Osteocyte (in vitro differentiated cells): ENCODE data around the gene RRP1B. TPM values are rescaled to one million over a fixed set of nuclear protein-coding genes. Genes with fewer than 3 reads are reported as not detected.

Experiments
- DNase-seq: peaks from one replicate; pipeline ENCODE4 v3.0.0; 2021; ENCODE audit warnings: mixed read lengths; ENCODE audit not compliant: unreplicated experiment; ENCODE audit errors: extremely low spot score
- H3K27ac Mint-ChIP-seq: one replicate; pipeline ENCODE4 v1.8.0; 2021; ENCODE audit warnings: mild to moderate bottlenecking, mixed read lengths; ENCODE audit not compliant: unreplicated experiment
- H3K27me3 Mint-ChIP-seq: one replicate; pipeline ENCODE4 v1.8.0; 2021; ENCODE audit warnings: mixed read lengths; ENCODE audit not compliant: unreplicated experiment
- H3K36me3 Mint-ChIP-seq: one replicate; pipeline ENCODE4 v1.8.0; 2021; ENCODE audit warnings: mixed read lengths; ENCODE audit not compliant: unreplicated experiment
- H3K4me1 Mint-ChIP-seq: one replicate; pipeline ENCODE4 v1.8.0; 2021; ENCODE audit warnings: mixed read lengths; ENCODE audit not compliant: unreplicated experiment
- H3K4me3 Mint-ChIP-seq: one replicate; pipeline ENCODE4 v1.8.0; 2021; ENCODE audit warnings: mild to moderate bottlenecking, moderate library complexity, mixed read lengths; ENCODE audit not compliant: unreplicated experiment
- H3K9me3 Mint-ChIP-seq: one replicate; pipeline ENCODE4 v1.8.0; 2021; ENCODE audit warnings: mixed read lengths; ENCODE audit not compliant: unreplicated experiment
- total RNA-seq: library from RNA; stranded (reverse); gene quantifications from 2 replicates; pipeline ENCODE4 v1.2.1, GENCODE V29; 2021
- TF ChIP-seq, protein P1 (sequence below): fragments of 200-600 bp; sonication (generic); IDR thresholded peaks from 2 replicates; pipeline ENCODE4 v1.5.0; 2021; ENCODE audit warnings: antibody characterized with exemption, mild to moderate bottlenecking, moderate library complexity

Gene RRP1B
- total RNA-seq, 1 donor from 2014 or later, result 26.0 TPM

DNA sequence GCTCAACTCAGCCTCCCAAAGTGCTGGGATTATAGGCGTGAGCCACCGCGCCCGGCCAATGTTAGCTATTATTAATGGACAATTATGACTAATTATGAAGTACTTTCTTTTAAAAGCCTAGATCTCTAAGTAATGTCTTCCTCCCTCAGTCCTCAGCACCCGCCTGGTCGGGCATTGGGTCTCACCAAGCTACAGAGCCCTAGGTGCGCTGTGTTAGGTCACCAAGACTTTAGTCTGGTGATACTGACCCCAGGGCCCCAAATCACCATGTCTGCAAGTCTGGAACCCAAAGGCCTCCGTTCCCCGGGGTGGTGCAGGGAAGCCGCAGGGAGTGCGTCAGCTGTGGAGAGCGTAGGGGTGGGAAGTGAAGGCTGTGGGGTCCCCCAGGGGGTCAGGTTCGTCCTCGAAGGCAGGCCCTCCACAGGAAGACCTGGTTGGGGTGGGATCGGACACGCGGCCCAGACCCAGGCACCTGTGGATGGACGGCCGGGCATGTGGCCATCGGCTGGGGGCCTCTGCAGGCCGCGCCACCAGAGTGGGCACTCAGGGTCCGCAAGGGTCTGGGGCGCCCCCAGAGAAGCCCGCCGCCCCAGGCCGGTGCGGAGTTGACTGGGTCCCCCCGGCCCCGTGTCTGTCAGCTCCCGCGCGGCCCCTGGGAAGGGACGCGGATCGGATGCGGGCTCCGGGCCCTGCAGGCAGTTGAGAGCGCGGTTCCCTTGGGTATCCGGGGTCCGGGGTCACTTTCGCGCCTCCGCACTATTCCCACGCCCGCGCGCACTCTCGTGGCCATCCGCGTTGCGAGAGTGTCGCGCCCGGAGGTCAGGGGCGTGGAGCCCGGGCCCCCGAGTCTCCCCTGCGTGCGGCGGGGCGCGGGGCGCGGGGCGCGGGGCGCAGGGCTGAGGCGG, 58.9 kb downstream of the RRP1B start:
- Mint-ChIP-seq H3K9me3 (no peaks in the 10 kb centered on the region), H3K4me1 (peaks cover 28% of the 10 kb centered on the region), H3K27ac (no peak overlapping the region), H3K36me3 (no peaks in the 10 kb centered on the region), H3K4me3 (peak overlapping the region; percentile 76), H3K27me3 (no peaks in the 10 kb centered on the region)
- no peak for DNase-seq
- TF ChIP-seq, protein P1, sequence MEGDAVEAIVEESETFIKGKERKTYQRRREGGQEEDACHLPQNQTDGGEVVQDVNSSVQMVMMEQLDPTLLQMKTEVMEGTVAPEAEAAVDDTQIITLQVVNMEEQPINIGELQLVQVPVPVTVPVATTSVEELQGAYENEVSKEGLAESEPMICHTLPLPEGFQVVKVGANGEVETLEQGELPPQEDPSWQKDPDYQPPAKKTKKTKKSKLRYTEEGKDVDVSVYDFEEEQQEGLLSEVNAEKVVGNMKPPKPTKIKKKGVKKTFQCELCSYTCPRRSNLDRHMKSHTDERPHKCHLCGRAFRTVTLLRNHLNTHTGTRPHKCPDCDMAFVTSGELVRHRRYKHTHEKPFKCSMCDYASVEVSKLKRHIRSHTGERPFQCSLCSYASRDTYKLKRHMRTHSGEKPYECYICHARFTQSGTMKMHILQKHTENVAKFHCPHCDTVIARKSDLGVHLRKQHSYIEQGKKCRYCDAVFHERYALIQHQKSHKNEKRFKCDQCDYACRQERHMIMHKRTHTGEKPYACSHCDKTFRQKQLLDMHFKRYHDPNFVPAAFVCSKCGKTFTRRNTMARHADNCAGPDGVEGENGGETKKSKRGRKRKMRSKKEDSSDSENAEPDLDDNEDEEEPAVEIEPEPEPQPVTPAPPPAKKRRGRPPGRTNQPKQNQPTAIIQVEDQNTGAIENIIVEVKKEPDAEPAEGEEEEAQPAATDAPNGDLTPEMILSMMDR, result no peak

DNA sequence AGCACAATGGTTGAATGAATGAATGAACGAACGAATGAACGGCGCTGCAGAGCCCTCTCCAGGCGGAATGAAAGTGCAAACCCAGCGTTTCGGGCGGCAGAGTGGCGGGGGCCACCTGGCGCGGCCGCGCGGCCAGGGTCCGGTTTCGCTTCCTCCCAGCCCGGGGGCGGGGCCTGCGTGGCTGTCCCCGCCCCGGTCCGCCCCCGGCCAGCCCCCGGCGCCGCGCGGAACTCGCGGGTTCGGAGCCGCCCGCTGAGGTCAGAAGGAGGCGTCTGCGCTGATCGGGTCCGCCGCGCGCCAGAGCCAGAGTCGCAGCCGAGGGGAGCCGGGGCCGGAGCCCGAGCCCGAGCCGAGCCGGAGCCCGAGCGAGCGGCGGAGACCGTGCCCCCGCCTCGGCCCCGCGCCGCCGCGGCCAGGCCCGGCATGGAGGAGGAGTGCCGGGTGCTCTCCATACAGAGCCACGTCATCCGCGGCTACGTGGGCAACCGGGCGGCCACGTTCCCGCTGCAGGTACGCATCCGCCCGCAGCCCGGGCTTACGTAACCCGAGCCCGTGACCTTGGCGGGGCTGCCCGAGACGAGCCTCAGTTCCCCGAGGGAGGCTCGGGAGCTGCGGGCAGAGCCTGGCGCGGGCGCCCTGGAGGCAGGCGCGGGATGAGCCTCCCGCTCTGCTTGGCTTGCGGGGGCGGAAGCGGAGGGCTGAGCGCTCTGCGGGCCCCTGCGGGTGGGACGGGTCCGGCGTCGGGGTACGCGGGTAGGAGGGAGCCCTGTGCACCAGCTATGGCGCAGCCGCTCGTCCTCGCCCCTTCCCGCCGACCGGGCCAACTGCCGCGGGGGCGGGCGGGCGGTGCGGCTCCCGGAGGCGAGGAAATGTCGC, 59.8 kb downstream of the RRP1B start, which contains the start of gene PDXK:
Gene PDXK, plus strand, starts transcription at position 258 of the 876 bp plus-strand sequence. Its CDS starts 166 bp downstream, at position 424.
- Mint-ChIP-seq H3K27me3 (no peaks in the 10 kb centered on the region), H3K27ac (peak within 1 kb of the TSS; percentile 38), H3K36me3 (peaks cover 4% of the 10 kb centered on the region), H3K9me3 (no peaks in the 10 kb centered on the region), H3K4me3 (peak within 1 kb of the TSS; percentile 78), H3K4me1 (peaks cover 28% of the 10 kb centered on the region)
- peak; percentile 95 for DNase-seq
- TF ChIP-seq, protein P1, result no peak

DNA sequence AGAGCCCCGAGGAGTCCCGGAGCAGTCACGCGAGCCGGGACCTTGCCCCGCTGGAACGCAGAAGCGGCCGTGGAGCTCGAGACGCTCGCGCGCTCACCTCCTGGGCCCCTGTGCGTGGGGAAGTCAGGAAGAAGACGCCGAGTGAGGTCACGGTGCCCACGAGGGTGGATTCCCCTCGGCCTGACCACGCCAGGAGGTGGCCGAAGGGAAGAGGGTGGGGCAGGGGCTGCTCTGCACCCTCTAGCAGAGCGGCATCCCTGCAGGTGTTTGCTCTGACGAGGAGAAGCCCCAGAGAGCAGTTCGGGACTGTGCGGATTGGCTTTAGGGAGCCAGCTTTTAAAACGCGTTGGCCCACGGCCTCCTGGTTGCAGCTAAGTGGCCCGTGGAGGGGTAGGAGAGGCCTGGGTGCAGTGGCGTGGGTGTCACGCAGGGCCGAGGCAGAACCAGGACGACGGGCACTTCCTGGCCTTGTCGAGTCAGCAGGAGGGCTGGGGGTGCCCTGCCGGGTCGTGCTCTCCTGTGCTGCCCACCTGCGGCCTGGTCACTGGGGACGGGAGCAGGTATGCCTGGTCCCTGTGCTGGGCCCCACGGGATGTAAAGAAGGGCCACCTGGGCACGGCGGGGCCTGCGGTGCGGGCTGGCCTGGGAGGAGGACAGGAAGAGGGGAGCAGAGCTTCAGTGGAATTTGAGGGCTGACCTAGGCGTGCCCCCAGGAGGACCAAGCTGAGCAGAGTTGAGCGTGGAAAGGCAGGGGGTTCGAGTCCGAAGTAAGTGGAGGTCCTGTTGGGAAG, 60.6 kb downstream of the RRP1B start:
- Mint-ChIP-seq H3K27ac (peak overlapping the region; percentile 57), H3K4me1 (peaks cover 28% of the 10 kb centered on the region), H3K27me3 (no peaks in the 10 kb centered on the region), H3K36me3 (peaks cover 4% of the 10 kb centered on the region), H3K4me3 (peak overlapping the region; percentile 78), H3K9me3 (no peaks in the 10 kb centered on the region)
- no peak for DNase-seq
- TF ChIP-seq, protein P1, result no peak

DNA sequence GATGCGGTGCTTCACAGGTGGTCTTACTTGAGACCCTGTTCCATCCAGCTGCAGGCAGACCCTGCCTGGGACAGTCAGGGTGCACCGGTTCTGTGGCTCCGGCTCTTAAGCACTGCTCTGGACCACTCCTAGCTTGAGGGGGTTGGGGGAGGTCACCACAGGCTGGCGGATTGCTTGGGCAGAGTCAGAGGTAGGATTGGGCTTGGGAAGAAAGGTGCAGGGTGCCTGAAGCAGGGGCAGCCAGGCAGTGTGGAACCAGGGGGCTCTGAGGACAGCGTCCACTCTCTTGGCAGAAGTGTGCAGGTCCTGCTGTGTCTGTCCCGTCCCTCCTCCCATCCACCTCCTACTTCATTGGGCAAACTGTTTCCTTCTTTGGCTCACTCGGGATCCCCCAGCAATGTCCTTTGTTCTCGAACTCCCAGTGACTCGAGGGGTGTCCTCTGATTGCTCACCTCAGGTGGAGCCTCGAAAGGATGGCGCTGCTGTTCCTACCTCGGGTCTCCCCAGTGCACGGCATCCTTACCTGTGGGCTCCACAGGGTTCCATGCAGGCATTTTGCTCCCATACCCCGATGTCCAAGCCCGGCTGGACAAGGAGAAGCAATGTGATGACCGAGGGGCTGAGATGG, 61.3 kb downstream of the RRP1B start:
- Mint-ChIP-seq H3K4me1 (peaks cover 30% of the 10 kb centered on the region), H3K36me3 (peaks cover 4% of the 10 kb centered on the region), H3K27ac (peak overlapping the region; percentile 57), H3K27me3 (no peaks in the 10 kb centered on the region), H3K9me3 (no peaks in the 10 kb centered on the region), H3K4me3 (peak overlapping the region; percentile 78)
- TF ChIP-seq, protein P1, result no peak
- DNase-seq, result no peak
